Activated naive CD8-positive, alpha-beta T cell treated with anti-CD3 and anti-CD28 coated beads for 36 hours (primary cell): ENCODE measurements around the gene COL19A1. TPM values are rescaled to one million over a fixed set of nuclear protein-coding genes. Genes with fewer than 3 reads are reported as not detected.

Experiments
- DNase-seq: peaks from one replicate; pipeline ENCODE4 v3.0.0; 2021
- H3K27ac Mint-ChIP-seq: one replicate; pipeline ENCODE4 v1.8.0; 2022; ENCODE audit warnings: mild to moderate bottlenecking, moderate library complexity, mixed read lengths
- H3K27me3 Mint-ChIP-seq: one replicate; pipeline ENCODE4 v1.8.0; 2022; ENCODE audit warnings: mild to moderate bottlenecking, mixed read lengths
- H3K36me3 Mint-ChIP-seq: one replicate; pipeline ENCODE4 v1.8.0; 2021; ENCODE audit warnings: mild to moderate bottlenecking, mixed read lengths
- H3K4me1 Mint-ChIP-seq: one replicate; pipeline ENCODE4 v1.8.0; 2021; ENCODE audit warnings: mixed read lengths
- H3K4me3 Mint-ChIP-seq: one replicate; pipeline ENCODE4 v1.8.0; 2022; ENCODE audit warnings: mild to moderate bottlenecking, moderate library complexity, mixed read lengths
- H3K9me3 Mint-ChIP-seq: one replicate; pipeline ENCODE4 v1.8.0; 2022; ENCODE audit warnings: mixed read lengths
- total RNA-seq, 2 experiments: library from RNA; stranded (reverse); gene quantifications; one replicate each; pipeline ENCODE4 v1.2.3, GENCODE V29; 2021

Gene COL19A1
- total RNA-seq, 2 experiments from 2014 or later, result 0.36 to 0.47 TPM

DNA sequence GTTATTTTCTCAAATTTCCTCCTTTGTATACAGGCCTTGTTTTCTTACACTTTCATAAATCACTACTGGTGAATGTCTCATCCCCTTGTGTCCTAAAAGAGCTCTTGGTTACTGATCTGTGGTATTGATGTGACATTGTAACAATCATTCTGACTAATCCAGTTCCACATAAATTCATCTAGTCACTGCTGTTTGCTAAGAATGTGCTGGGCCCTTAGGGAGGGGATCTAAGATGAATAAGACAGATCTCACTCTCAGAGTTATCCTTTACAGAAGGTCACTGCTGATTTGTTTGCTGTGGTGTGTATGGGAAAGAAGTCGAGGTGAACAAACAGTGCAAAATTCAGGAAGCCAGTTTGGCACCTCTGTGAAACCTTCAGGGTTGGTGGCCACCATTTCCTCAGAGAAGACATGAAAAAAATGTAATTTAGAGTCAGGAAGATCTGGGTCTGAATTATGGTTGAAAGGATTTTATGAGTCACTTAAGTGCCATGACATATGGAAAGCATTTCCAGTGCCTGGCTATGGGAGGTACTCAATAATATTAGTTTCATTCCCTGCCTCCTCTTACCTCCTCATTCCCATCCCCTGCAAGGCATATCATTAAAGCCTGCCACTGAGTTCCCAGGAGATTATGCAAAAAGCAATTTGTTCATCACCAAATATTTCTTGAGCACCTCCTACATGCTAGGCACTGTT lies 314.7 kb downstream of the COL19A1 start:
- Mint-ChIP-seq H3K27ac (no peak overlapping the region), H3K4me3 (no peak overlapping the region), H3K4me1 (no peaks in the 10 kb centered on the region), H3K27me3 (no peaks in the 10 kb centered on the region), H3K36me3 (no peaks in the 10 kb centered on the region), H3K9me3 (no peaks in the 10 kb centered on the region)
- DNase-seq, result no peak

DNA sequence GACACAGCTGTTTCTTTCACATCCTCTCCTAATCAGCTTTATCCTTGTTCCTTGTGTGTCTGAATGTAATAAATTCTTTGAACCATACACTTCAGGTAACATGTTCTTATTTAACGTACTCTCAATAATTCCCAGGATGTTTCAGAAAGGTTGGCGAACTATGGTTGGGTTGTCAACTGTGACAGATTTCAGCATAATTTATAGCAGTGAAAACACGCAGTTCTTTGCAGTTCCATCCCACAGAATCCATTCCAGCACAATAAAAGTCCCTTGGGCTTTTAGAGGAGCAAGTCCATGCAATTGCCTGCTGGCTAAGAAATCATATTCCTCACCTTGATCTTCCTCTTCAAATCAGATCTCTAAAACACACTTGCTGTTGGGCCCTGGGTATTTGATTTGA lies 317.2 kb downstream of the COL19A1 start:
- no peak overlapping the region for H3K4me3 Mint-ChIP-seq
- H3K36me3 Mint-ChIP-seq, result no peaks in the 10 kb centered on the region
- H3K9me3 Mint-ChIP-seq, result no peaks in the 10 kb centered on the region
- DNase-seq, result no peak
- no peaks in the 10 kb centered on the region for H3K27me3 Mint-ChIP-seq
- H3K4me1 Mint-ChIP-seq, result no peaks in the 10 kb centered on the region
- H3K27ac Mint-ChIP-seq, result no peak overlapping the region

- no peaks in the 10 kb centered on the region for H3K4me1 Mint-ChIP-seq
- H3K4me3 Mint-ChIP-seq, result no peak overlapping the region
- no peaks in the 10 kb centered on the region for H3K9me3 Mint-ChIP-seq
- H3K27ac Mint-ChIP-seq, result no peak overlapping the region
- no peaks in the 10 kb centered on the region for H3K27me3 Mint-ChIP-seq
- DNase-seq, result no peak
- H3K36me3 Mint-ChIP-seq, result no peaks in the 10 kb centered on the region
These were observed 318.4 kb downstream of the COL19A1 start for GRCh38 chr6:70184723-70185122.

DNA sequence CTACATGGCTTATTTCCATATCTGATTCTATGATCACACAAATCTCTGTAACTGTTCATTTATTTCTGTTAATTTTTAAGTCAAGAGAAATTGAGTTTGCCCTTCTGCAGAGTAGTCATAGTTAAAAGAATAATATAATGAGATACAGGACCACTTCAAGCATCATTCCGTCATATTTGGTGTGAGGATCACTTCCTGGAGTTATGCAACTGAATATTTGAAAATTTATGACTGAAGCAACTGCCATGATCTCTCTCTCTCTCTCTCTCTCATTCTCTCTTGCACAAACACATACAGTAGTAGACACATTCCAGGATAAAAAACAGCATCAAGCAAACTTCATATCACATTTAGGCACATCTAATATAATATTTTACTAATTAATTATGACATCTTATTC lies 320.1 kb downstream of the COL19A1 start:
- Mint-ChIP-seq H3K4me1 (no peaks in the 10 kb centered on the region), H3K9me3 (no peaks in the 10 kb centered on the region)

DNA sequence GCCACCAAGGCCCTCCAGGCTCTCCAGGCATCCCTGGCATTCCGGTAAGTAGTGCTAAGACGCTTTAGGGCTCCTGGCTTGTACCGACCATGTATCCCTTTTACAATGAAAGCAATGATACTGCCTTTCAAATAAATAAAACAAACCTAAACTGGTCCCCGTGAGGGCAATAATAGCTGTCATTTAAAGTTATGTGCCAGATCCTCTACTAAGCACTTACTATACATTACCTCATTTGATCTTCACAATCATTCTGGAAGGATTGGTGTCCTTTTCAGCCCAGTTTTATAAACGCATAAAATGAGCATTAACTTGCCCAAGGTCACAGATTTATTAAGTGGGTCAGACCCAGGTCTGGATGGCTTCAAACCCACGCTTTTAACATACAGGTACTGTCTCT lies 321.8 kb downstream of the COL19A1 start:
- Mint-ChIP-seq H3K9me3 (no peaks in the 10 kb centered on the region), H3K36me3 (no peaks in the 10 kb centered on the region), H3K4me1 (no peaks in the 10 kb centered on the region), H3K27ac (no peak overlapping the region), H3K27me3 (peaks cover 9% of the 10 kb centered on the region), H3K4me3 (no peak overlapping the region)
- no peak for DNase-seq

More for the DNA sequence above, 320.1 kb downstream of the COL19A1 start:
- no peak for DNase-seq
- H3K27ac Mint-ChIP-seq, result no peak overlapping the region
- no peaks in the 10 kb centered on the region for H3K36me3 Mint-ChIP-seq
- H3K27me3 Mint-ChIP-seq, result peaks cover 3% of the 10 kb centered on the region
- H3K4me3 Mint-ChIP-seq, result no peak overlapping the region

DNA sequence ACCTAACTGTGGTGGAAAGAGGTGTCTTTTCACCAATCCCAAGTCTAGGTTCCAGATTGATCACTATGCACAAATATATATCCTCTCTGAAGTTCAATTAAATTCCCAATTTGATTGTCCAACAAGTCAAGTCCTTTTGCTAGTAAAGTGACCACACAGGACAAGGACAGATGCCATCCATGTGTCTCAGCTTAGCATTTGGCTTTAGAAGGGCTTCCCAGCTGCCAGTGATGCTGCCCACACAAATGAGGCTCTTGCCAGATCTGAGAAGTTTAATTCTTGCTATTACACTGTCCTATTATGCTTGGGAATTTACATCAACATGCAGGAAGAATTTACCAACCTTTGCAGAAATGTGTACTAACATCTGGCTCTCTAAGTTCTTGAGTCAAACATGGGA lies 328.1 kb downstream of the COL19A1 start:
- Mint-ChIP-seq H3K4me1 (no peaks in the 10 kb centered on the region), H3K9me3 (no peaks in the 10 kb centered on the region), H3K36me3 (no peaks in the 10 kb centered on the region), H3K27me3 (peaks cover 21% of the 10 kb centered on the region), H3K27ac (no peak overlapping the region), H3K4me3 (no peak overlapping the region)
- no peak for DNase-seq

DNA sequence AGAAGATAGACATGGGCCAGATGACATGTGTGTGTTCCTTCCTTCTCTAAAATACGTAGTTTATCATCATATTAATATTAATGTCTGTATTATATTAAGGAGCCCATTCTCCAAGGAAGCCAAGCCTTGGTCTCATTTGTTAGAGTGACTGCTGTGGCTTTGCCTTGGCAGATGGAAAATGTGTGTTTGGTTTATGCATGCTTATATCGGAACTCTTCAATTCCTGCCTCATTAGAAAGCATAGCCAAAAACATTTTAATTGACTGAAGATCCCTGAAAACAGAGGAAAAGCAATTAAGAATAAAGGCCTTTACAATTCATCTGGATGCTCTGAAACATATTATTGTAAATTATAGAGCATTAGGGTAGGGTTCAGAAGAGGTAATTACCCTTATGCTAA lies 330.2 kb downstream of the COL19A1 start:
- DNase-seq, result no peak
- no peaks in the 10 kb centered on the region for H3K9me3 Mint-ChIP-seq
- H3K27me3 Mint-ChIP-seq, result peaks cover 18% of the 10 kb centered on the region
- no peak overlapping the region for H3K27ac Mint-ChIP-seq
- H3K4me3 Mint-ChIP-seq, result no peak overlapping the region
- H3K4me1 Mint-ChIP-seq, result no peaks in the 10 kb centered on the region
- no peaks in the 10 kb centered on the region for H3K36me3 Mint-ChIP-seq

GRCh38 chr6:70198785-70199184 lies 332.4 kb downstream of the COL19A1 start:
- Mint-ChIP-seq H3K27ac (no peak overlapping the region), H3K9me3 (no peaks in the 10 kb centered on the region), H3K27me3 (peaks cover 11% of the 10 kb centered on the region), H3K4me3 (no peak overlapping the region), H3K36me3 (no peaks in the 10 kb centered on the region), H3K4me1 (no peaks in the 10 kb centered on the region)
- no peak for DNase-seq

GRCh38 chr6:70208235-70208790 lies 342.0 kb downstream of the COL19A1 start:
- DNase-seq, result no peak
- no peaks in the 10 kb centered on the region for H3K4me1 Mint-ChIP-seq
- H3K4me3 Mint-ChIP-seq, result no peak overlapping the region
- H3K27ac Mint-ChIP-seq, result no peak overlapping the region
- H3K36me3 Mint-ChIP-seq, result no peaks in the 10 kb centered on the region
- H3K27me3 Mint-ChIP-seq, result peaks cover 11% of the 10 kb centered on the region
- H3K9me3 Mint-ChIP-seq, result no peaks in the 10 kb centered on the region

DNA sequence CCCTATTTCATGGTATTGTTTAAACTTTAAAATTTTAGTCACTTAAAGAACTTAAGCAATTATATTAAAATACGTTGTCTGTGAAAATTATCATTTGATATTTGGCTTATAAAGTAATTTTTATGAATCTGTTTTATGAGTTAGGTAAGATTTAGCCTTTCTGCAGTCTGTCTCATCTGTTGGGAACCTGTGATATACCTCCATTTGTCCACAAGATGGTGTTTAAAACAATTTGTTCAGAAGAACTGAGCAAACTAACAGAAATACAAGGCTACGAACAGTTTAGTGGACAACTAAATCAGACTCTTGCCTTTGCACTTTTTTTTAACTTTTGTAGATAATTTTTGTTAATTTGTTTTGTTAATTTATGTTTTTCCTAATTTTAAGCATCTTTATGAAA lies 344.1 kb downstream of the COL19A1 start:
- H3K27ac Mint-ChIP-seq, result no peak overlapping the region
- DNase-seq, result no peak
- H3K4me3 Mint-ChIP-seq, result no peak overlapping the region
- H3K36me3 Mint-ChIP-seq, result no peaks in the 10 kb centered on the region
- H3K9me3 Mint-ChIP-seq, result no peaks in the 10 kb centered on the region
- H3K4me1 Mint-ChIP-seq, result no peaks in the 10 kb centered on the region
- H3K27me3 Mint-ChIP-seq, result peaks cover 16% of the 10 kb centered on the region

DNA sequence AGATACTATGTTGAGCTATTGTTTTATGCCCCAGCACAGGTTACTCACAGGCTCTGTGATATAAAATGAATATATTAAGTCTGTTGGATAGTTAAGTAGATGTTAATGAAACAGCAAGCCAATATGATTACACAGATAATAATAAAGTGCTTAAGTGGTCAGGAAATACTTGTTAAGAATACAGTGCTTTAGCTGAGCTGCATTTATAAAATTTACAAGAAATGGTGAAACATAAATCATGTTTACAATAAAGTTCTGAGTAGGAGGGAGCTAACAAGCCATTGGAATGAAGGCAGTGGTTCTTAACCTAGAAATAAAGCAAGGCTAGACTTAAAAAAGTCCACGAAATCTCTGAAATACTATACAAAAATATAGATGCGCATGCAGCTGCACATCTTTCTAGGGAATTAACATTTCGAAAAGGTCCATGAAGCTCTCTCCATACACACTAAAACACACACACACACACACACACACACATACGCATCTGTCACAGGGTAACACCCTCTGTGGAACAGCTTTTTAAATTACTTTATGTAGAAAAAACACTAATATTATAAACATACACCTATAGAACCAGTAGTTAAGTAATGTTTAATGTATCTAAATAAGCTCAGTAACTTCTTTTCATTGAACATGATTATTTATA lies 349.2 kb downstream of the COL19A1 start:
- no peaks in the 10 kb centered on the region for H3K9me3 Mint-ChIP-seq

DNA sequence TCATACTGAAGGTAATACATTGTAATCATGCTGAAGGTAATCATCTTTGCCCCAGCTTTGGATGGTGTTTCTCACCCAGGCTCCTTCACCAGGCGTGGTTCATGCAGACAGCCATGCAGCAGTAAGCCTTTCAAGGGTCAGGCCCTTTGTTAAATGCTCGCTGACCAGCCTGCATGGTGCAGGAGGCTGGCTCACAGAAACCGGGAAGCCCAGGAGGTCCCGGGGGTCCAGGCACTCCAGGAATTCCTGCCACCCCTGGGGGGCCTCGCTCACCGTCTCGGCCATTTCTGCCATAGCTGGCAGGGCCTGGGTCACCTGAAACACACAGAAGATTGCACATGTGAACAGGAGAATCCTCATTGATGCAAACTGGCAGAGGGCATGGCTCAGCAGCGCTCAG lies 350.4 kb downstream of the COL19A1 start:
- Mint-ChIP-seq H3K36me3 (no peaks in the 10 kb centered on the region), H3K4me3 (no peak overlapping the region), H3K4me1 (no peaks in the 10 kb centered on the region), H3K27ac (no peak overlapping the region), H3K27me3 (peaks cover 20% of the 10 kb centered on the region), H3K9me3 (no peaks in the 10 kb centered on the region)
- DNase-seq, result no peak

More for the DNA sequence above, 349.2 kb downstream of the COL19A1 start:
- no peaks in the 10 kb centered on the region for H3K4me1 Mint-ChIP-seq
- DNase-seq, result no peak
- no peak overlapping the region for H3K4me3 Mint-ChIP-seq
- H3K27me3 Mint-ChIP-seq, result peaks cover 20% of the 10 kb centered on the region
- H3K36me3 Mint-ChIP-seq, result no peaks in the 10 kb centered on the region
- no peak overlapping the region for H3K27ac Mint-ChIP-seq

DNA sequence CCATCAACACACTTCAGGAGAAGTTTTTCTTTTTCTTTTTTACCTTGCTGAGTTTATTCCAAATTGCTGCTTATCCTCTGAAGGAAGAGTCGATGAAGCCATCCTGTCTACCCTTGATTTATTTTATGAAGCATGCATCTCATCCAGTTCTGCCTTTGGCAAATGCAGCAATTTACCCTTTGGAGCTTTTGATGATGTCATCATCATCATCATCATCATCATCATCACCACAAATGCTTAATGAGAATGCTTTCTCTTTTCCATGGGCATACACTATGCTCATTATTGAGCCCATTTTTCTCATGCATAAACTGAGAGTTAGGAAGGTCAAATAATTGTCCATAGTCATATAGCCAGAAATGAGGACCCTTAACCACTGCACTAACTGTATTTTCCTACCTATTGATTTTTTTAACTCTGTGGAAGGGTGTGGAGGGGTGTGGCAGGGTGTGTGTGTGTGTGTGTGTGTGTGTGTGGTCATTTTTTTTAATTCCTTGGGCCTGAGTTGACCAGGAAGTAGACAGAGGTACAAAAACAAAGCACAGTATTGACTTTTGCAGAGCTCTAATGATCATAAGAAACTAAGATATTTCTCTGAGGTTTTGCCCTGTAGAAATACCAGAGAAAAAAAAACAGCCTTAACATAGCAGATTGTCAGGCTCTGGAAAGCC lies 353.7 kb downstream of the COL19A1 start:
- H3K36me3 Mint-ChIP-seq, result no peaks in the 10 kb centered on the region
- H3K4me3 Mint-ChIP-seq, result no peak overlapping the region
- no peak for DNase-seq
- peaks cover 13% of the 10 kb centered on the region for H3K27me3 Mint-ChIP-seq
- no peak overlapping the region for H3K27ac Mint-ChIP-seq
- H3K4me1 Mint-ChIP-seq, result no peaks in the 10 kb centered on the region
- H3K9me3 Mint-ChIP-seq, result no peaks in the 10 kb centered on the region

- DNase-seq, result no peak
- Mint-ChIP-seq H3K9me3 (no peaks in the 10 kb centered on the region), H3K27me3 (peaks cover 13% of the 10 kb centered on the region), H3K4me1 (no peaks in the 10 kb centered on the region), H3K27ac (no peak overlapping the region), H3K4me3 (no peak overlapping the region), H3K36me3 (no peaks in the 10 kb centered on the region)
These were observed 354.8 kb downstream of the COL19A1 start for GRCh38 chr6:70221025-70221714.
